Measurements from ENCODE around the gene PCP2.

GRCh38 chr19:7614859-7615741, 18.4 kb downstream of the PCP2 start:
- TF ChIP-seq USF1 (IDR thresholded peaks at IDR 0.05), result no peak
- no peak for TF ChIP-seq TAF1 (IDR thresholded peaks at IDR 0.05; ENCODE audit: low read depth)
- TF ChIP-seq MAX (IDR thresholded peaks at IDR 0.05), result no peak
- TF ChIP-seq CREB1 (IDR thresholded peaks at IDR 0.05; ENCODE audit: low read depth), result no peak
- no peak for TF ChIP-seq CEBPB (IDR thresholded peaks at IDR 0.05)
- no peak for TF ChIP-seq EP300 (IDR thresholded peaks at IDR 0.05; ENCODE audit: borderline replicate concordance)
- no peak for TF ChIP-seq NFIC (IDR thresholded peaks at IDR 0.05)
- TF ChIP-seq YY1 (IDR thresholded peaks at IDR 0.05; ENCODE audit: low read depth), result no peak
- no peak for TF ChIP-seq RAD21 (IDR thresholded peaks at IDR 0.05; ENCODE audit: low read depth)
- TF ChIP-seq TEAD4 (IDR thresholded peaks at IDR 0.05), result no peak
- TF ChIP-seq REST (IDR thresholded peaks at IDR 0.05; ENCODE audit: low read depth), result no peak
- TF ChIP-seq FOXM1 (IDR thresholded peaks at IDR 0.05; ENCODE audit: borderline replicate concordance, low read depth), result no peak
- TF ChIP-seq ZBTB7A (IDR thresholded peaks at IDR 0.05; ENCODE audit: low read depth), result 0 out of 2 replicates have a peak, but pooled peaks have one; percentile 32

Data from Ishikawa (cell line).